Activated CD8-positive, alpha-beta memory T cell treated with anti-CD3 and anti-CD28 coated beads, Interleukin-2, amount 10 ng/mL, durations not matched to agents 7 days and 5 days (primary cell): Measurements from ENCODE around the gene ANKRD13B. TPM values are rescaled to one million over a fixed set of nuclear protein-coding genes. Genes with fewer than 3 reads are reported as not detected.
A peak's percentile ranks its signal among the peaks of the same experiment; 100 is the strongest.
"Not testable (repeated sequence)": the region's sequence is repeated elsewhere in the genome, so short reads cannot be mapped to it uniquely, and the experiment has no call there.

Source experiments
- ATAC-seq: fragments of 150-1000 bp; cut with Tn5 transposase; one replicate; pipeline ENCODE4 v1.10.0; 2021; ENCODE audit warnings: moderate library complexity
- CTCF ChIA-PET: fragments of 350-600 bp; sonication (Branson Sonifier 250); formaldehyde crosslinking; loops from one replicate; lab custom pipeline; 2021; ENCODE audit warnings: antibody characterized with exemption; lab: Charles Lee
- DNase-seq: peaks from one replicate; pipeline ENCODE4 v3.0.0-alpha.2; 2020
- H3K27ac Mint-ChIP-seq: one replicate; pipeline ENCODE4 v1.8.0; 2021; ENCODE audit warnings: mild to moderate bottlenecking, mixed read lengths
- H3K27me3 Mint-ChIP-seq: one replicate; pipeline ENCODE4 v1.8.0; 2021; ENCODE audit warnings: mixed read lengths
- H3K36me3 Mint-ChIP-seq: one replicate; pipeline ENCODE4 v1.8.0; 2021; ENCODE audit warnings: mild to moderate bottlenecking, mixed read lengths
- H3K4me1 Mint-ChIP-seq: one replicate; pipeline ENCODE4 v1.8.0; 2021; ENCODE audit warnings: mixed read lengths
- H3K4me3 Mint-ChIP-seq: one replicate; pipeline ENCODE4 v1.8.0; 2021; ENCODE audit warnings: mild to moderate bottlenecking, moderate library complexity, mixed read lengths
- H3K9me3 Mint-ChIP-seq: one replicate; pipeline ENCODE4 v1.8.0; 2022; ENCODE audit warnings: low read depth, mixed read lengths
- total RNA-seq, 2 experiments: library from RNA; stranded (reverse); gene quantifications; one replicate each; pipeline ENCODE4 v1.2.3, GENCODE V29; 2021

ANKRD13B gene
- total RNA-seq, 2 experiments from 2014 or later, result 15.6 to 20.1 TPM

GRCh38 chr17:29640981-29641642, 48.2 kb downstream of the ANKRD13B start:
- Mint-ChIP-seq H3K27ac (peak overlapping the region; percentile 43), H3K4me3 (no peak overlapping the region), H3K4me1 (peaks cover 21% of the 10 kb centered on the region), H3K36me3 (peaks cover 23% of the 10 kb centered on the region), H3K27me3 (no peaks in the 10 kb centered on the region), H3K9me3 (no peaks in the 10 kb centered on the region)
- DNase-seq (no peak), ATAC-seq (no peak)
- CTCF ChIA-PET, result interaction anchor here (0.8 to 6.7 kb wide), 7 partner anchors 8 to 291 kb away, joined by 3 to 124 read pairs (median 10); no protein-coding TSS in a partner anchor

- DNase-seq (no peak), ATAC-seq (no peak)
- no peaks in the 10 kb centered on the region for H3K9me3 Mint-ChIP-seq
- peaks cover 21% of the 10 kb centered on the region for H3K4me1 Mint-ChIP-seq
- no peak overlapping the region for H3K4me3 Mint-ChIP-seq
- CTCF ChIA-PET, result interaction anchor here (1.3 to 6.7 kb wide), 2 partner anchors 136 to 289 kb away, joined by 3 to 124 read pairs; no protein-coding TSS in a partner anchor
- no peaks in the 10 kb centered on the region for H3K27me3 Mint-ChIP-seq
- no peak overlapping the region for H3K27ac Mint-ChIP-seq
- peaks cover 18% of the 10 kb centered on the region for H3K36me3 Mint-ChIP-seq
Measured at GRCh38 chr17:29642171-29642611, 49.3 kb downstream of the ANKRD13B start.

- DNase-seq (no peak), ATAC-seq (no peak)
- H3K36me3 Mint-ChIP-seq, result peaks cover 24% of the 10 kb centered on the region
- H3K9me3 Mint-ChIP-seq, result no peaks in the 10 kb centered on the region
- H3K4me1 Mint-ChIP-seq, result peaks cover 20% of the 10 kb centered on the region
- H3K4me3 Mint-ChIP-seq, result no peak overlapping the region
- no peaks in the 10 kb centered on the region for H3K27me3 Mint-ChIP-seq
- no peak overlapping the region for H3K27ac Mint-ChIP-seq
- CTCF ChIA-PET, result interaction anchor here (1.0 to 1.2 kb wide), 3 partner anchors 10 to 163 kb away, joined by 3 to 4 read pairs (median 3); no protein-coding TSS in a partner anchor
Measured at GRCh38 chr17:29643817-29644160, 50.9 kb downstream of the ANKRD13B start.

- CTCF ChIA-PET, result interaction anchor here (0.6 kb wide), 1 partner anchor 61 kb away, joined by 4 read pairs; no protein-coding TSS in a partner anchor
- H3K36me3 Mint-ChIP-seq, result peaks cover 30% of the 10 kb centered on the region
- no peaks in the 10 kb centered on the region for H3K27me3 Mint-ChIP-seq
- DNase-seq (no peak), ATAC-seq (no peak)
- H3K4me1 Mint-ChIP-seq, result peaks cover 4% of the 10 kb centered on the region
- H3K9me3 Mint-ChIP-seq, result no peaks in the 10 kb centered on the region
- no peak overlapping the region for H3K27ac Mint-ChIP-seq
- H3K4me3 Mint-ChIP-seq, result no peak overlapping the region
Measured at GRCh38 chr17:29645515-29646051, 52.7 kb downstream of the ANKRD13B start.

- no peaks in the 10 kb centered on the region for H3K9me3 Mint-ChIP-seq
- H3K4me3 Mint-ChIP-seq, result no peak overlapping the region
- no peaks in the 10 kb centered on the region for H3K4me1 Mint-ChIP-seq
- no peak for DNase-seq
- no peaks in the 10 kb centered on the region for H3K27me3 Mint-ChIP-seq
- no peak for ATAC-seq
- CTCF ChIA-PET, result no interaction called here
- H3K36me3 Mint-ChIP-seq, result peaks cover 34% of the 10 kb centered on the region
- no peak overlapping the region for H3K27ac Mint-ChIP-seq
Measured at GRCh38 chr17:29648005-29648404, 55.1 kb downstream of the ANKRD13B start.

GRCh38 chr17:29649359-29649758, 56.4 kb downstream of the ANKRD13B start:
- Mint-ChIP-seq H3K9me3 (no peaks in the 10 kb centered on the region), H3K27ac (no peak overlapping the region), H3K4me3 (no peak overlapping the region), H3K4me1 (no peaks in the 10 kb centered on the region), H3K27me3 (no peaks in the 10 kb centered on the region), H3K36me3 (peaks cover 32% of the 10 kb centered on the region)
- no peak for DNase-seq
- CTCF ChIA-PET, result interaction anchor here (1.1 kb wide), 1 partner anchor 9 kb away, joined by 3 read pairs; no protein-coding TSS in a partner anchor
- ATAC-seq, result no peak

- Mint-ChIP-seq H3K9me3 (no peaks in the 10 kb centered on the region), H3K27ac (no peak overlapping the region), H3K36me3 (peaks cover 28% of the 10 kb centered on the region), H3K27me3 (no peaks in the 10 kb centered on the region), H3K4me1 (no peaks in the 10 kb centered on the region), H3K4me3 (no peak overlapping the region)
- no peak for DNase-seq
- no peak for ATAC-seq
- CTCF ChIA-PET, result interaction anchor here (0.6 kb wide), 1 partner anchor 91 kb away, joined by 4 read pairs; no protein-coding TSS in a partner anchor
Measured at GRCh38 chr17:29650396-29650795, 57.5 kb downstream of the ANKRD13B start.

GRCh38 chr17:29651913-29652312, 59.0 kb downstream of the ANKRD13B start:
- H3K9me3 Mint-ChIP-seq, DNase-seq, H3K4me3 Mint-ChIP-seq, CTCF ChIA-PET, H3K27ac Mint-ChIP-seq, ATAC-seq, H3K4me1 Mint-ChIP-seq, H3K27me3 Mint-ChIP-seq: not testable (repeated sequence)
- peaks cover 37% of the 10 kb centered on the region for H3K36me3 Mint-ChIP-seq

- Mint-ChIP-seq H3K9me3 (no peaks in the 10 kb centered on the region), H3K36me3 (peaks cover 35% of the 10 kb centered on the region), H3K27ac (no peak overlapping the region), H3K4me3 (no peak overlapping the region), H3K27me3 (no peaks in the 10 kb centered on the region), H3K4me1 (no peaks in the 10 kb centered on the region)
- CTCF ChIA-PET, result interaction anchor here (1.0 to 1.9 kb wide), 5 partner anchors 10 to 278 kb away, joined by 3 to 7 read pairs (median 4); no protein-coding TSS in a partner anchor
- DNase-seq, result no peak
- no peak for ATAC-seq
Measured at GRCh38 chr17:29652976-29653375, 60.0 kb downstream of the ANKRD13B start.

GRCh38 chr17:29653995-29654714, 61.2 kb downstream of the ANKRD13B start:
- DNase-seq (no peak), ATAC-seq (no peak)
- CTCF ChIA-PET, result interaction anchor here (0.6 to 1.9 kb wide), 9 partner anchors 9 to 201 kb away, joined by 3 to 6 read pairs (median 3); no protein-coding TSS in a partner anchor
- peaks cover 4% of the 10 kb centered on the region for H3K4me1 Mint-ChIP-seq
- H3K27me3 Mint-ChIP-seq, result no peaks in the 10 kb centered on the region
- peaks cover 33% of the 10 kb centered on the region for H3K36me3 Mint-ChIP-seq
- no peaks in the 10 kb centered on the region for H3K9me3 Mint-ChIP-seq
- no peak overlapping the region for H3K27ac Mint-ChIP-seq
- no peak overlapping the region for H3K4me3 Mint-ChIP-seq

GRCh38 chr17:29655323-29655722, 62.4 kb downstream of the ANKRD13B start:
- Mint-ChIP-seq H3K9me3 (no peaks in the 10 kb centered on the region), H3K4me3 (no peak overlapping the region), H3K27ac (no peak overlapping the region), H3K4me1 (peaks cover 9% of the 10 kb centered on the region), H3K36me3 (peaks cover 32% of the 10 kb centered on the region), H3K27me3 (no peaks in the 10 kb centered on the region)
- DNase-seq, result no peak
- ATAC-seq, result no peak
- CTCF ChIA-PET, result interaction anchor here (0.7 to 1.4 kb wide), 5 partner anchors 9 to 276 kb away, joined by 3 read pairs; no protein-coding TSS in a partner anchor

GRCh38 chr17:29659155-29659554, 66.2 kb downstream of the ANKRD13B start:
- Mint-ChIP-seq H3K4me1 (peaks cover 12% of the 10 kb centered on the region), H3K4me3 (no peak overlapping the region), H3K36me3 (peaks cover 42% of the 10 kb centered on the region), H3K27ac (peak overlapping the region; percentile 63), H3K9me3 (peaks cover 2% of the 10 kb centered on the region), H3K27me3 (no peaks in the 10 kb centered on the region)
- DNase-seq (peak; percentile 57), ATAC-seq (peak; percentile 69)
- CTCF ChIA-PET, result interaction anchor here (0.9 to 1.3 kb wide), 2 partner anchors 9 to 242 kb away, joined by 3 to 5 read pairs; no protein-coding TSS in a partner anchor

GRCh38 chr17:29661213-29661612, 68.3 kb downstream of the ANKRD13B start:
- Mint-ChIP-seq H3K4me1 (peaks cover 24% of the 10 kb centered on the region), H3K27me3 (no peaks in the 10 kb centered on the region), H3K4me3 (no peak overlapping the region), H3K9me3 (peaks cover 2% of the 10 kb centered on the region), H3K27ac (no peak overlapping the region), H3K36me3 (peaks cover 47% of the 10 kb centered on the region)
- CTCF ChIA-PET, result no interaction called here
- no peak for ATAC-seq
- no peak for DNase-seq
